Chondrocyte (in vitro differentiated cells): ENCODE results near the gene HIPK4. TPM values are rescaled to one million over a fixed set of nuclear protein-coding genes. Genes with fewer than 3 reads are reported as not detected.

Experiments
- DNase-seq: peaks from one replicate; pipeline ENCODE4 v3.0.0; 2021; ENCODE audit warnings: mixed read lengths, low spot score
- H3K27ac Mint-ChIP-seq: one replicate; pipeline ENCODE4 v1.8.0; 2021; ENCODE audit warnings: mild to moderate bottlenecking, moderate library complexity, mixed read lengths; ENCODE audit not compliant: unreplicated experiment
- H3K27me3 Mint-ChIP-seq: 2 replicates; pipeline ENCODE4 v1.8.0; 2021; ENCODE audit warnings: low read depth, mixed read lengths
- H3K36me3 Mint-ChIP-seq: 2 replicates; pipeline ENCODE4 v1.8.0; 2021; ENCODE audit warnings: low read depth, mixed read lengths
- H3K4me1 Mint-ChIP-seq: 2 replicates; pipeline ENCODE4 v1.8.0; 2021; ENCODE audit warnings: low read depth, mild to moderate bottlenecking, mixed read lengths
- H3K4me3 Mint-ChIP-seq: one replicate; pipeline ENCODE4 v1.8.0; 2021; ENCODE audit warnings: mild to moderate bottlenecking, moderate library complexity, mixed read lengths; ENCODE audit not compliant: unreplicated experiment
- H3K9me3 Mint-ChIP-seq: 2 replicates; pipeline ENCODE4 v1.8.0; 2021; ENCODE audit warnings: low read depth, mixed read lengths
- total RNA-seq: library from RNA; stranded (reverse); gene quantifications from 3 replicates; pipeline ENCODE4 v1.2.1, GENCODE V29; 2021
- TF ChIP-seq, protein P1 (sequence below): fragments of 200-600 bp; sonication (generic); IDR thresholded peaks from 2 replicates; pipeline ENCODE4 v1.5.0; 2021; ENCODE audit warnings: antibody characterized with exemption, mild to moderate bottlenecking, moderate library complexity

HIPK4 gene
- total RNA-seq, 1 donor from 2014 or later: 0.20 TPM

DNA sequence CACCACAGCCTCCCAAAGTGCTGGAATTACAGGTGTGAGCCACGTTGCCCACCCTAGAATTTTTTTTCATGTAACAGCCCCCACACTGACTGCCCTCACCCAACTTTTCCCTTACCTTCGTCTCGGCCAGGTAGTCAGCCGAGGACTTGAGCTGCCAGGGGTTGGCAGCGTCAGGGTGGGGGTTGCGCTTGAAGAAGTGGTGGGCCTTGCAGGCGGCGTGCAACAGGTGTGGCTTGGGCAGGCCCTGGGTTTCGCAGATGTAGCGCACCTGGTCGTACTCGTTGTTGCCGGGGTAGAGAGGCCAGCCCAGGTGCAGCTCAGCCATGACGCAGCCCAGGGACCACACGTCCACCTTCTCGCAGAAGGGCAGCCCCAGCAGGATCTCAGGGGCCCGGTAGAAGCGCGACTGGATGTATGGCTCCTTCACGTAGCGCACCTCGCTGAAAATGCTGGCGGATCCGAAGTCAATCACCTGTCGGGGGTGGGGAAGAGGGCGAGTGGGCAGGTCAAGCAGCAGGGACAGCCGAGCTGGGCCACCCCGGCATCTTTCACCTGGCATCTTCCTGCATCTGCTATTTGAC, 6.2 kb downstream of the HIPK4 start:
- TF ChIP-seq, protein P1, sequence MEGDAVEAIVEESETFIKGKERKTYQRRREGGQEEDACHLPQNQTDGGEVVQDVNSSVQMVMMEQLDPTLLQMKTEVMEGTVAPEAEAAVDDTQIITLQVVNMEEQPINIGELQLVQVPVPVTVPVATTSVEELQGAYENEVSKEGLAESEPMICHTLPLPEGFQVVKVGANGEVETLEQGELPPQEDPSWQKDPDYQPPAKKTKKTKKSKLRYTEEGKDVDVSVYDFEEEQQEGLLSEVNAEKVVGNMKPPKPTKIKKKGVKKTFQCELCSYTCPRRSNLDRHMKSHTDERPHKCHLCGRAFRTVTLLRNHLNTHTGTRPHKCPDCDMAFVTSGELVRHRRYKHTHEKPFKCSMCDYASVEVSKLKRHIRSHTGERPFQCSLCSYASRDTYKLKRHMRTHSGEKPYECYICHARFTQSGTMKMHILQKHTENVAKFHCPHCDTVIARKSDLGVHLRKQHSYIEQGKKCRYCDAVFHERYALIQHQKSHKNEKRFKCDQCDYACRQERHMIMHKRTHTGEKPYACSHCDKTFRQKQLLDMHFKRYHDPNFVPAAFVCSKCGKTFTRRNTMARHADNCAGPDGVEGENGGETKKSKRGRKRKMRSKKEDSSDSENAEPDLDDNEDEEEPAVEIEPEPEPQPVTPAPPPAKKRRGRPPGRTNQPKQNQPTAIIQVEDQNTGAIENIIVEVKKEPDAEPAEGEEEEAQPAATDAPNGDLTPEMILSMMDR: no peak
- peaks cover 1% of the 10 kb centered on the region for H3K36me3 Mint-ChIP-seq
- H3K27ac Mint-ChIP-seq: no peak overlapping the region
- H3K27me3 Mint-ChIP-seq: no peaks in the 10 kb centered on the region
- no peaks in the 10 kb centered on the region for H3K9me3 Mint-ChIP-seq
- no peak for DNase-seq
- no peaks in the 10 kb centered on the region for H3K4me1 Mint-ChIP-seq
- H3K4me3 Mint-ChIP-seq: no peak overlapping the region

DNA sequence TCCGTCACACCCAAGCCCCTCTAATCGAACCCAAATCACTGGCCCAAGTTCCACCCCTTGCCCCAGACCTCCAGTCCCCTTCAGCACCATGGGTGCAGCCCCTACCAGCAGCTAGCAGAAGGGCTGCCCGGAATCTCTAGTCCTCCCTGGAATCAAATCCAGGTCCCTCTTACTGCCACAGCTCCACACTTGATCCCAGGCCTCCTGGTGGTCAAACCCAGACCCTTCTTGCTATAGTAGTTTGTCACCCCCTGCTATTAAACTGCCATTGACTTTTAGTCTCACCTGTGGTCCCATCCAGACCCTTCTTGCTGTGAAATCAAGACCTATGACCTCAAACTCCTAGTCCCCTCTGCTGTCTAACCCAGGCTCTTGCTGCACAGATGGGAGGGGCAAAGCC, 8.7 kb downstream of the HIPK4 start:
- no peak overlapping the region for H3K4me3 Mint-ChIP-seq
- H3K36me3 Mint-ChIP-seq: peaks cover 5% of the 10 kb centered on the region
- no peak for DNase-seq
- no peaks in the 10 kb centered on the region for H3K9me3 Mint-ChIP-seq
- no peaks in the 10 kb centered on the region for H3K4me1 Mint-ChIP-seq
- TF ChIP-seq, protein P1: peak; percentile 34
- no peak overlapping the region for H3K27ac Mint-ChIP-seq
- H3K27me3 Mint-ChIP-seq: no peaks in the 10 kb centered on the region

DNA sequence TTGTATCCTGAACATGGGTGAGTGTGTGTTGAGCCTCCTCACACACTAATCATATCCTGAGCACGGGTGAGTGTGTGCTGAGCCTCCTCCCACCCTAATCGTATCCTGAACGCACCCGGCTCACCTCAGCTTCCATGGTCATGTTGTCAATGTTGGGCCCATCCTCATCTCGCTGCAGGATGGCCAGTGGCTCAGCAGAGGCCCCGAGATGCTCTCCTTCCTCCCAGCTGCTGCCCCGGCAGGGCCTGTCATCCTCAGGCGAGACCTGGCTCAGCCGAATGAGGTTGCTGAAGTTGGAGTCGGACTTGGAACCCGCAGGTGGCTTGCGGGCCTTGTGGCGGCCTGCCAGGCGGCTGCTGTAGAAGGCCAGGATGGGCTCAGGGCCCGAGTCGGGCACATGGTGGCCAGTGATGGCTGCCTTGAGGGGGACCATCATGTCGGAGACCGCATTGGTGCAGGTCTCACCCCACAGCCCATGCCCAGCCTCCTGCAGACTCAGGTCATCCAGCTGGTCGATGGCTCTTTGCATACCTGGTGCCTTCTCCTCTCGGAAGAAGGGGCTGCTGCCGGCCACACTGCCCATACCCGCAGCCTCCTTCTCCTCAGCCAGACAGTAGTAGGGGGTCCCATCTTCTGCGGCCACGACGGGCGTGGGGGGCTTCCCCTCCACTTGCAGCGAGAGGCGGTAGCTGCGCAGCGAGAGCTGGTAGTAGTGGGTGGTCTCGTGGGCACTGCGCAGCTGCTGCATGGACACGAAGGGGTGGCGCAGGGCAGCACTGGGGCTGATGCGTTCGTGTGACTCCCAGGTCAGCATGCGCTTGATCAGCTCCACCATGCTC, 9.6 kb downstream of the HIPK4 start:
- Mint-ChIP-seq H3K9me3 (no peaks in the 10 kb centered on the region), H3K36me3 (peaks cover 5% of the 10 kb centered on the region), H3K4me1 (no peaks in the 10 kb centered on the region), H3K27me3 (no peaks in the 10 kb centered on the region), H3K27ac (peak overlapping the region; percentile 32), H3K4me3 (no peak overlapping the region)
- no peak for DNase-seq
- TF ChIP-seq, protein P1: no peak

DNA sequence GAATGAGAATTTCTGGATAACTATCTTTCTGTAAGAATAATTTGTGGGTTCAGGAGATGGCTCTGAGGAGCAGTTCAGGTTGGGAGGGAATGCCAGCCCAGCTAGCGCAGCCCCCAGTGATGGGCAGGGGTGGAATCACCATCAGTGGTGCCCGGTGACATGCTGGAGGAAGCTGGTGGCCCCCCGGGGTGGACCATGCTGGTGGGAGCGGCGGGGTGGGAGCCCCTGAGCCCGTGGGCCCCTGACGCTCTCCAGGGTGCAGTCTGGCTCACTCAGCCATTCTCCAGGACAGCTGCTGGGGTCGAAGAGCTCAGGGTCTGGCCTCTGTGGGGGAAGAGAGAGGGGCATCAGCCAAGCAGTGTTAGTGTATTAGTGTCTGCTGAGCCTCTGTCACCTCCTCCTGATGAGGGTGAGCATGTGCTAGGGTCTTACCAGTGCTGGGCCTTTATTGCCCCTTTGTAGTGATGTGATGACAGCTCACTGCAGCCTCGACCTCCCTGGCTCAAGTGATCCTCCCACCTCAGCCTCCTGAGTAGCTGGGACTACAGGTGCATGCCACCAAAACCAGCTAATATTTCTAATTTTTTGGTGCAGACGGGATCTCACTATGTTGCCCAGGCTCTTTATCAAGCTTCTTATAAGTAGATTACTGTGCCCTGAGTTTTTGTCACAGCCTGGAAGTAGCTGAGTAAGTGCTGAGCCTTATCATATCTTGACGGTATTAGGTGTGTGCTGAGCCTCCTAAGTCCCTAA, 10.4 kb downstream of the HIPK4 start:
- DNase-seq: no peak
- no peaks in the 10 kb centered on the region for H3K27me3 Mint-ChIP-seq
- no peak overlapping the region for H3K27ac Mint-ChIP-seq
- H3K36me3 Mint-ChIP-seq: peaks cover 9% of the 10 kb centered on the region
- no peak overlapping the region for H3K4me3 Mint-ChIP-seq
- no peaks in the 10 kb centered on the region for H3K9me3 Mint-ChIP-seq
- TF ChIP-seq, protein P1: no peak
- H3K4me1 Mint-ChIP-seq: no peaks in the 10 kb centered on the region

DNA sequence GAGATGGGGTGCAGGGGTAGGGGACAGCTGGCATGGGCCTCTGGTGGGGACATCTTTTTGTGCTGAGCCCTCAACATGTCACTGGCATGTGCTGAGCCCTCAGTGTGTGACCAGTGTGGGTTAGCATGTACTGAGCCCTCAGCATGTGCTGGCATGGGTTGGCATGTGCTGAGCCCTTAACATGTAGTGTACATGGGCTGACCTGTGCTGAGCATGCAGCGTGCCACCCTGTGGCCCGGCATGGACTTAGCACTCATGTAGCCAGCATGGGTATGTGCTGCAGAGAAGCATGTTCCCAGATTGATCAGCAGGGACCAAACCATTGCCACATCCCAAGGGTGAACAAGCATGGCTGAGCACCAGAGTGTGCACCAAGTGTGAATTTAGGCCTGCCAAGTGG, 11.5 kb downstream of the HIPK4 start:
- Mint-ChIP-seq H3K9me3 (no peaks in the 10 kb centered on the region), H3K4me3 (no peak overlapping the region), H3K4me1 (no peaks in the 10 kb centered on the region), H3K27ac (no peak overlapping the region), H3K27me3 (no peaks in the 10 kb centered on the region), H3K36me3 (peaks cover 14% of the 10 kb centered on the region)
- TF ChIP-seq, protein P1: no peak
- no peak for DNase-seq
